Kidney epithelial cell (primary cell): ENCODE results near the gene PCYT2. TPM values are rescaled to one million over a fixed set of nuclear protein-coding genes. Genes with fewer than 3 reads are reported as not detected.

Experiments used
- DNase-seq: peaks from one replicate; pipeline ENCODE4 v3.0.0-alpha.2; 2010; ENCODE audit warnings: low read depth
- H3K27me3 ChIP-seq: 2 replicates; pipeline ENCODE4 v1.6.0; 2011; ENCODE audit warnings: low read length; ENCODE audit not compliant: control insufficient read depth, insufficient read depth
- H3K36me3 ChIP-seq: 2 replicates; pipeline ENCODE4 v1.5.1; 2011; ENCODE audit warnings: low read length; ENCODE audit not compliant: control insufficient read depth, insufficient read depth
- H3K4me3 ChIP-seq: 2 replicates; pipeline ENCODE4 v1.5.1; 2011; ENCODE audit warnings: low read depth, mild to moderate bottlenecking, control low read depth, low read length
- CTCF ChIP-seq: IDR thresholded peaks from 2 replicates; pipeline ENCODE4 v1.5.1; 2011; ENCODE audit warnings: mild to moderate bottlenecking, moderate library complexity, low read length, control low read depth, inconsistent platforms; ENCODE audit not compliant: insufficient read depth, poor library complexity, severe bottlenecking
- total RNA-seq: library from RNA; depleted of rRNA; stranded (reverse); fragments of >200 nt; gene quantifications from 2 replicates; pipeline ENCODE4 v1.2.3, GENCODE V29; 2015

PCYT2 gene
- 30.4 and 41.1 TPM in 2 replicates for total RNA-seq

DNA sequence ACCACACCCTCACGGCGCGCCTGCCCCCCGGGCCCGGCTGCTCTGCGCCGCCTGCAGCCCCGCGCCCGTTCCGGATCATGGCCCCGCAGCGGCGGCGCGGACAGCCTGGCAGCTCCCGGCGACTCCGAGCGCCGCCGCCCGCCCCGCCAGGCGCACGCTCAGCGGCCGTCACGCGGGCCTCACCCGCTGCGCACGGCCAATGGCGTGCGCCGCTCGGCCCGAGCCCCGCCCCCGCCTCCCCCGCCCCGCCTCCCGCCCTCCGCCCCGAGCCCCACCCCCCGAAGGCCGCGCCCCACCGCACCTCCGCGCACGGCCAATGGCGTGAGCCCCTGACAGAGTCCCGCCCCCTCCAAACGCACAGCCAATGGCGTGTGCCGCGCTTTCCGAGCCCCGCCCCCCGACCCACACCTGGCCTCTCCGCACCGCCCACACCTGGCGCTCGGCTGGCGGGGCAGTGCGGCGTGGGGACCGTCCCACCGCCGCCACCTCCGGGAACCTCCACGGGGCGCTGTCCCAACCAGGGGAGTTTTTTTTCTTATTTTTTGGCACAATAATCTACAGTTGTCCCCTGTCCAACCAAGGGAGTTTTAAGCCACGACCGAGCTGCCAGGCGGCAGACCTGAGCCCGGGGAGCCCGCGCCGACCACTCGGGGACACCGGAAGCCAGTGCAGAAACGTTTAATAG lies at the start of gene PCYT2:
PCYT2 (minus strand) TSS at position 123 of the 685 bp plus-strand sequence; CDS start at position 79, 44 bp downstream.
- peak within 1 kb of the TSS; percentile 51 for H3K4me3 ChIP-seq
- H3K36me3 ChIP-seq = peaks cover 6% of the 10 kb centered on the region
- H3K27me3 ChIP-seq = no peaks in the 10 kb centered on the region
- TF ChIP-seq CTCF = no peak
- DNase-seq = no peak

- TF ChIP-seq CTCF = no peak
- H3K4me3 ChIP-seq = no peak overlapping the region
- DNase-seq = no peak
Measured at GRCh38 chr17:81960130-81960958, 49.1 kb upstream of the PCYT2 start.

DNA sequence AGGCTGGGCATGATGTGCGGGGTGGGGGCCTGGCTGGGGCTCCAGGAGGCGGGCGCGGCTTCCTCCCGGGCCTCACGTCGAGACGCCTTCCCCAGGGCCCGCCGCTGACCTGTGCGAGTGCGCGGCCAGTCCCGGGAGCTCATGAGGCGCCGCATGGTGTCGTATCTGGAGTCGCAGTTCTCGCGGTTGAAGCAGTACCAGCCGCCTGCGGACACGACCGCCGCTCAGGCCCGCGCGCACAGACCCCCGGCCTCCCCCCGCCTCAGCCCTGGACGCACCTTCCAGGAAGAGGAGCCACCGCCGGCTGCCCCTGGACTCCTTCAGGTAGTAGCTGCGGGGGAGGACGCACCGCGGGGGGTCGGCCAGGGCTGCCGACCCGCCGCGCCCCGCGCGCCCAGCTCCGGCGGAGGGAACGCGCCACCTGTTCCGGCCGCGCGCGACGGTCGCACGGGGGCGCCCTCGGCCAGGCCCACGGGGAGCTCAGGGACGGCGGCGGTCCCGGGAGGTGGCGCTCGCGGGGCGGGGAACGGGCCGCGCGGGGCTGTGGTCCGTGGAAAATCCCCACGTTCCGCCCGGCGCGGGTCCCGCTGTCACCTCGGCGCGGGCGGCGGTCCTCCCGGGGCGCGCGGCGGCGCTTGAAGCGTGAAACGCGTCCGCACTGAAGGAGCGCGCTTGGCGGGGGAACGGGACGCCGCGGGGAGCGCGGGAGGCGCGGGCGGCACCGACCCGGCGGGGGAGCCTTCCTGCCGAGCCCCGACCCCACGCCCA lies 48.3 kb upstream of the PCYT2 start:
- Histone ChIP-seq H3K36me3 (no peaks in the 10 kb centered on the region), H3K27me3 (peaks cover 65% of the 10 kb centered on the region), H3K4me3 (no peak overlapping the region)
- no peak for DNase-seq
- TF ChIP-seq CTCF = peak; percentile 7

More at GRCh38 chr17:81960130-81960958, 49.1 kb upstream of the PCYT2 start:
- Histone ChIP-seq H3K36me3 (no peaks in the 10 kb centered on the region), H3K27me3 (peaks cover 65% of the 10 kb centered on the region)

- Histone ChIP-seq H3K36me3 (no peaks in the 10 kb centered on the region), H3K27me3 (peaks cover 57% of the 10 kb centered on the region), H3K4me3 (no peak overlapping the region)
- DNase-seq = no peak
- no peak for TF ChIP-seq CTCF
Measured at GRCh38 chr17:81958633-81959342, 47.6 kb upstream of the PCYT2 start.

GRCh38 chr17:81957691-81958432 lies 46.7 kb upstream of the PCYT2 start:
- Histone ChIP-seq H3K4me3 (no peak overlapping the region), H3K27me3 (peaks cover 52% of the 10 kb centered on the region), H3K36me3 (no peaks in the 10 kb centered on the region)
- no peak for TF ChIP-seq CTCF
- DNase-seq = no peak
